ENCODE results near the gene COMMD1.
"Not testable (repeated sequence)": the region's sequence is repeated elsewhere in the genome, so short reads cannot be mapped to it uniquely, and the experiment has no call there.

The COMMD1 gene

GRCh38 chr2:61924895-61925663, 19.6 kb downstream of the COMMD1 start:
- no peak for DNase-seq

GRCh38 chr2:61926531-61927477, 21.3 kb downstream of the COMMD1 start:
- DNase-seq: no peak

- DNase-seq: no peak
These were observed 23.5 kb downstream of the COMMD1 start for GRCh38 chr2:61928826-61929461.

GRCh38 chr2:61937098-61937497, 31.6 kb downstream of the COMMD1 start:
- no peak for DNase-seq

GRCh38 chr2:61937886-61938285, 32.4 kb downstream of the COMMD1 start:
- no peak for DNase-seq

GRCh38 chr2:61938511-61938910, 33.0 kb downstream of the COMMD1 start:
- no peak for DNase-seq

GRCh38 chr2:61943251-61943650, 37.8 kb downstream of the COMMD1 start:
- DNase-seq: peak; percentile 29 to 65

- no peak for DNase-seq
These were observed 41.2 kb downstream of the COMMD1 start for GRCh38 chr2:61946666-61947065.

- DNase-seq: no peak
These were observed 43.4 kb downstream of the COMMD1 start for GRCh38 chr2:61948661-61949457.

- DNase-seq: no peak
These were observed 43.9 kb downstream of the COMMD1 start for GRCh38 chr2:61949458-61949713.

GRCh38 chr2:61949714-61950560, 44.5 kb downstream of the COMMD1 start:
- peak; percentile 18 to 45 for DNase-seq

- DNase-seq: peak; percentile 78 to 84
These were observed 45.3 kb downstream of the COMMD1 start for GRCh38 chr2:61950571-61951315.

- no peak for DNase-seq
These were observed 46.4 kb downstream of the COMMD1 start for GRCh38 chr2:61951881-61952280.

GRCh38 chr2:61952288-61952687, 46.8 kb downstream of the COMMD1 start:
- no peak for DNase-seq

GRCh38 chr2:61954856-61955255, 49.4 kb downstream of the COMMD1 start:
- not testable (repeated sequence) for DNase-seq

GRCh38 chr2:61959381-61960293, 54.2 kb downstream of the COMMD1 start:
- DNase-seq: no peak

- DNase-seq: no peak
These were observed 55.9 kb downstream of the COMMD1 start for GRCh38 chr2:61961231-61961901.

- no peak for DNase-seq
These were observed 56.9 kb downstream of the COMMD1 start for GRCh38 chr2:61962095-61962984.

Measured in inflammatory macrophage treated with lipopolysaccharide for 1 hour (primary cell).